ENCODE data around the gene SSTR3. TPM values are rescaled to one million over a fixed set of nuclear protein-coding genes. Genes with fewer than 3 reads are reported as not detected.
A peak's percentile ranks its signal among the peaks of the same experiment; 100 is the strongest.
"Not testable (repeated sequence)": the region's sequence is repeated elsewhere in the genome, so short reads cannot be mapped to it uniquely, and the experiment has no call there.

Gene SSTR3
- total and polyA plus RNA-seq, 2 donors (not counting 1 experiment from before 2014, with no cell fraction given): 0.64 to 0.98 TPM

GRCh38 chr22:37201443-37201820 lies 10.8 kb downstream of the SSTR3 start:
- WGBS (ENCODE audit: insufficient coverage): 96% methylated on average over 3 of the region's 6 CpGs
- peaks cover 29% of the 10 kb centered on the region for H3K4me1 Mint-ChIP-seq
- ChIA-PET POLR2A (interaction anchor here (1.3 to 4.8 kb wide), 2 partner anchors 23 to 42 kb away, joined by 3 to 45 read pairs; partner anchors contain the start of gene RAC2), CTCF (interaction anchor here (1.4 to 7.3 kb wide), 6 partner anchors 9 to 59 kb away, joined by 3 to 119 read pairs (median 24); no protein-coding TSS in a partner anchor)
- Histone ChIP-seq H3K4me1 (ENCODE audit: control insufficient read depth in 2 of 2, insufficient read depth in 2 of 2, low read length in 2 of 2) (peaks cover 21 to 34% of the 10 kb centered on the region in 2 donors), H3K79me2 (ENCODE audit: control insufficient read depth, insufficient read depth, low read length) (peaks cover 11% of the 10 kb centered on the region)
- H3K27ac ChIP-seq (ENCODE audit: low read length in 2 of 2); H3K27ac Mint-ChIP-seq; H3K9ac ChIP-seq (ENCODE audit: low read length); H2AFZ ChIP-seq (ENCODE audit: insufficient read depth, low read depth, low read length, poor library complexity, severe bottlenecking); H3K4me3 ChIP-seq (ENCODE audit: control extremely low read depth in 1 of 5, extremely low read depth in 1 of 5, insufficient read depth in 1 of 5, low read depth in 2 of 5, low read length in 4 of 5); H3K9me3 ChIP-seq (ENCODE audit: control extremely low read depth in 1 of 3, control insufficient read depth in 2 of 3, insufficient read depth in 1 of 3, low read length in 2 of 3); H3K27me3 Mint-ChIP-seq; intact Hi-C loops (cut with micrococcal nuclease); H3K36me3 ChIP-seq (replicated peaks in 1 of 2; ENCODE audit: control extremely low read depth in 1 of 2, control insufficient read depth in 1 of 2, extremely low read depth in 1 of 2, insufficient read depth in 2 of 2, low read length in 1 of 2); H3K9me3 Mint-ChIP-seq (ENCODE audit: insufficient read depth); DNase-seq; H3K4me3 Mint-ChIP-seq; ATAC-seq (ENCODE audit: low read depth); H3K27me3 ChIP-seq (replicated peaks in 1 of 4; ENCODE audit: control extremely low read depth in 1 of 4, control insufficient read depth in 3 of 4, insufficient read depth in 4 of 4, low read length in 3 of 4); H3K4me2 ChIP-seq (replicated peaks; ENCODE audit: low read depth, low read length, poor library complexity, severe bottlenecking); H4K20me1 ChIP-seq (ENCODE audit: control insufficient read depth, insufficient read depth, low read length, poor library complexity, severe bottlenecking): not testable (repeated sequence)

- Histone ChIP-seq H3K4me3 (ENCODE audit: control extremely low read depth in 1 of 5, extremely low read depth in 1 of 5, insufficient read depth in 1 of 5, low read depth in 2 of 5, low read length in 4 of 5) (peak overlapping the region in 4 of 5 experiments; percentile 8 to 45 (median 24)), H3K9ac (ENCODE audit: low read length) (peak overlapping the region; percentile 52)
- no peaks in the 10 kb centered on the region for H3K9me3 Mint-ChIP-seq (ENCODE audit: insufficient read depth)
Measured at GRCh38 chr22:37199760-37200108, 12.5 kb downstream of the SSTR3 start.

More at GRCh38 chr22:37199760-37200108, 12.5 kb downstream of the SSTR3 start:
- ChIA-PET CTCF (interaction anchor here (0.5 to 7.3 kb wide), 29 partner anchors 9 to 409 kb away, joined by 3 to 119 read pairs (median 5); partner anchors contain the start of genes CYTH4, GGA1 and RAC2), POLR2A (interaction anchor here (0.7 to 4.8 kb wide), 8 partner anchors 19 to 672 kb away, joined by 3 to 45 read pairs (median 10); partner anchors contain the start of genes IFT27 and RAC2)
- intact Hi-C loops (cut with micrococcal nuclease): loop anchor here (1.0 to 5.0 kb wide), 6 partner anchors 19 to 222 kb away; no protein-coding TSS in a partner anchor
- H3K27me3 Mint-ChIP-seq: no peaks in the 10 kb centered on the region
- H3K9me3 ChIP-seq (ENCODE audit: control extremely low read depth in 1 of 3, control insufficient read depth in 2 of 3, insufficient read depth in 1 of 3, low read length in 2 of 3): no peaks in the 10 kb centered on the region
- peak overlapping the region; percentile 97 for H3K27ac Mint-ChIP-seq
- WGBS (ENCODE audit: insufficient coverage): 45% methylated on average over 11 of the region's 12 CpGs
- H3K4me3 Mint-ChIP-seq: peak overlapping the region; percentile 93
- no peaks in the 10 kb centered on the region for H3K27me3 ChIP-seq (replicated peaks in 1 of 4; ENCODE audit: control extremely low read depth in 1 of 4, control insufficient read depth in 3 of 4, insufficient read depth in 4 of 4, low read length in 3 of 4)
- H3K4me1 Mint-ChIP-seq: peaks cover 26% of the 10 kb centered on the region
- TF ChIP-seq EZH2 (IDR thresholded peaks at IDR 0.05; ENCODE audit: borderline replicate concordance, insufficient read depth, low read depth, low read length, poor library complexity, severe bottlenecking): no peak
- peak; percentile 64 for TF ChIP-seq CTCF (IDR thresholded peaks at IDR 0.05)
- no peaks in the 10 kb centered on the region for H4K20me1 ChIP-seq (ENCODE audit: control insufficient read depth, insufficient read depth, low read length, poor library complexity, severe bottlenecking)
- peak overlapping the region; percentile 72 for H2AFZ ChIP-seq (ENCODE audit: insufficient read depth, low read depth, low read length, poor library complexity, severe bottlenecking)
- H3K4me2 ChIP-seq (replicated peaks; ENCODE audit: low read depth, low read length, poor library complexity, severe bottlenecking): peak overlapping the region; percentile 98
- peaks cover 0 to 5% of the 10 kb centered on the region in 2 experiments for H3K36me3 ChIP-seq (replicated peaks in 1 of 2; ENCODE audit: control extremely low read depth in 1 of 2, control insufficient read depth in 1 of 2, extremely low read depth in 1 of 2, insufficient read depth in 2 of 2, low read length in 1 of 2)
- ATAC-seq (ENCODE audit: low read depth) (no peak), DNase-seq (no peak)
- peaks cover 16% of the 10 kb centered on the region for H3K79me2 ChIP-seq (ENCODE audit: control insufficient read depth, insufficient read depth, low read length)
- peak overlapping the region; percentile 48 to 56 for H3K27ac ChIP-seq (ENCODE audit: low read length in 2 of 2)
- H3K4me1 ChIP-seq (ENCODE audit: control insufficient read depth in 2 of 2, insufficient read depth in 2 of 2, low read length in 2 of 2): peaks cover 21 to 28% of the 10 kb centered on the region in 2 donors

Measured in B cell (primary cell).